Measurements from ENCODE around the gene VAPA.

The VAPA gene

DNA sequence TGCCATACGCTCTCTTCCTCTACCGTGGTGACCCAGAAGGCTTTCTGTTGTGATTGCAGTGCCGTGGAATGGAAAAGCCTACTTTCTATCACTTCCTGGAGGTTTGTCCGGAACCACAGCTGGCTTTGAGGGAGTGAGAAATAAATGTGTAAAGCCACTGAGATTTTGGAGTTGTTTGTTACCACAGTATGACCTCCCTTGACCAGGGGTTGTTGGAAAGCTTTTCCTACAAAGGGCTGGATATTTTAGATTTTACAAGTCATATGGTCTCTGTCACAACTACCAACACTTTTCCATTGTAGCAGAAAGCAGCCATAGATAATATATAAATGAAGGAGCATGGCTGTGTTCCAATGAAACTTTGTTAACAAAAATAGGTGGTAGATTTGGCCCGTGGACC, 70.3 kb downstream of the VAPA start:
- no peak for DNase-seq

DNA sequence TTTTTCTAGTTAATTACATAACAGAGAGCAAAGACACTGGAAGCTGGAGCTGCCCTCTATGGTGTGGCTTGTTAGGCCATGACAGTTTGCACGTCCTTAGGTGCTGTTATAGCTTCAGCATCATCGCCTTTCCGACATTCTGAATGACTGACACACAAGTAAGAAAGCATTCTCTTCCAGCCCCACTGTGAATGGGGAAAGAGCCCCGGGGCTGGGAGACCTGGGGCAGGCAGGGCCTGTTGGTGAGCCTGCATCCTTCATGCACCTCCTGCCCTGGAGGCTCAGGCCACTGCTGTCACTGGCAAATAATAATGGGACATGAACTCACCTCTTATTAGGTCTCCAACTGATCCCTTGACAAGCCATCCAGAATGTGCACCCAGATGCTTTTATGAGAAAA, 71.8 kb downstream of the VAPA start:
- no peak for DNase-seq

DNA sequence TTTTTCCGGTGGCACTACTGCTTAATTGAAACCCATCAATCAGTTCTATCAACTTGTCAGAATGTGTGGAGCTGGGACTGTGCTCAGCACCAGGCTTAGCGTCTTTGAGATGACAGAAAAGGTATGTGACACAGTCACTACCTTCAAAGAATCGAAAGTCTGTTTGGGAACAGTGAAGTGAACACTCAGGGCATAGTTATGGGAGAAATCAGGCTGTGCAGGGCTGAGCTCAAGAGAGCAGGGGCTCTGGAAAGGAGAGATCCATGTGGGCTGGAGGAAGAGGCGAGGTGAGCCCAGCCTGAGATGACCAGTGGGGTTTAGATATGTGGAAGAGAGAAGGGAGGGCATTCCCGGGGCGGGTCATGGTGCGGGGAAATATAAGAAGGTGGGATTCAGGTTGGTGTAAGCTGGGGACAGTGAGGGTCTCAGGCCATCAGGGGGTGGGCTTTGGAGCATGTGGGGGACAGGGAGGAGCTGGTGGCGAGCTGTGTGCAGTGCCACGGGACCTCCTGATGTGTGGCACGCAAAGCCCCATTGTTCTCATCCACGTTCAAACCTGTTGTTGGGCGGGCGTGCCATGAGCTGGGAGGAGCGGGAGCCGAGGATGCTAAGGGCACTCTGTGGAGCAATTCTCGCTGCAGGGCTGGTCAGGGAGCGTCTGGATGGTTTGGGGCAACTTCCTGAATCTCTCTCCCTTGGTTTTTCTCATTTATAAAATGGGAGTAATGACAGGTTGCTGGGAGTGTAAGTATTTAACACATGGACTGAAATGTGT, 72.5 kb downstream of the VAPA start:
- DNase-seq, result no peak

GRCh38 chr18:9987345-9987744, 73.5 kb downstream of the VAPA start:
- no peak for DNase-seq

- DNase-seq, result peak; percentile 80
Measured at GRCh38 chr18:9987931-9988330, 74.1 kb downstream of the VAPA start.

- DNase-seq, result no peak
Measured at GRCh38 chr18:9988665-9989064, 74.8 kb downstream of the VAPA start.

GRCh38 chr18:9989481-9989880, 75.7 kb downstream of the VAPA start:
- DNase-seq, result no peak

- no peak for DNase-seq
Measured at GRCh38 chr18:9991011-9992000, 77.5 kb downstream of the VAPA start.

GRCh38 chr18:9992300-9992972, 78.6 kb downstream of the VAPA start:
- DNase-seq, result no peak

- DNase-seq, result no peak
Measured at GRCh38 chr18:9992973-9993520, 79.2 kb downstream of the VAPA start.

DNA sequence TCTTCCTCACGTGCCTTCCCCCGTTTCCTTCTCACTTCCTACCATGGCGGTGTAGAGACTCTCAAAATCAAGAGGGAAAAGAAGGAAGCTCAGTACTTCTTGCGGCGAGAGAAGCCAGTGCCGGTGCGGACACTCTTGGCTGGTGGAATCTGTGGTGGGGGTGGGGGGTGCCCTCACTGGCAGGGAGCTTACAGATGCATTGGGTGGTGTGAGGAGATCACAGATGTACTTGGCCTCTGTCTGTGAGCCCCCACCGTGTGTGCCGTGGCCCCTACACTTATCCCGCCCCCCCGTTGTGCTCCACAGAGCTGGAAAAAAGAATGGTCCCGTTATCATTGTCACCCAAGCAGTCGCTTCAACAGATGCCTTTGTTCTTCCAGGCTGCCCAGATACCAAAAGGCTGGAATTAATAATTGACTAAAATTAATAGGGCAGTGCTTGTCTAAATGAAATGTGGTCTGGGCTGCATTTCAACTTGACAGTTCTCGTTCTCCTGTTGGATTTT, 79.8 kb downstream of the VAPA start:
- DNase-seq, result no peak

GRCh38 chr18:9994026-9994570, 80.3 kb downstream of the VAPA start:
- no peak for DNase-seq

DNA sequence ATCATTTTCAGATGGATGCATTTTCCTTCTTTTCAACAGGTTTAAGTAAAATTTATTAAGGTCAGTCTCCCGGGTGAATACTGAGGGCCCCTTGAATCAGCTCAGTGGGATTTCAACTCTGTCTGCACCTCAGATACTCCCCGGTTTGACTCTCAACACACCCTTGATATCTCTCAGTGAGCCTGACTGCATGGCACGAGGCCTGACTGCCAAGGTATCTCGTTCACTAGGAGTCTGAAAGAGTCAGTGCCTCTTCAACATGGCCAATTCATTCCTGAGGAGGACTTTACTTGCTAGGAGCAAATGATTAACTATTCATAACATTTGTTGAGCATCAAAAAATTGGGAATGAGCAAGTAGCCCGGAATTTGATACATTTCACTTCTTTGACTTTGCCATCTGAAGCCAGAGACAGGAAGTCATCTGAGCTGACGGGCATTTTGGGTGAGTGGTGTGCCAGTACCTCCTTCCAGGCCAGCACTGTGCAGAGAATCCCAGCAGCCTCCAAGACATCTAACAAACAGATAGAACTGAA, 81.0 kb downstream of the VAPA start:
- DNase-seq, result no peak

DNA sequence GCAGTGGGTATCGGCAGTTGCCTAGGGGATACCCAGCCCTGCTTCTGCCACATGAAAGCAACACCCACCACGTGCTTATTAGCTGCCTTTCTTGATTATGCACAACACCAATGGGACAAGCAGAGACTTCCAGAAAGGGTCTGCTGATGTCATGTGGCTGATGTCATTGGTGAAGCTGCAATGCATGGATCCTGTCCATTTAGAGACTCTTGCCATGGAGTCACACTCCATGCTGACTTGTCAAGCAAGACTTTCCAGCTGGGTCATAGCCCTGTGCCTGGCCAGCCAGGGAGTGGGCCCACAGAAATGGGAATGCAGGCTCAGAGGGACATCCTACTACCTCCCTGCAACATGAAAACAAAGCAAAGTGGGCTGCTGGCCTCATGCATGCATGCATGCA, 81.8 kb downstream of the VAPA start:
- DNase-seq, result no peak

GRCh38 chr18:9996094-9996493, 82.3 kb downstream of the VAPA start:
- no peak for DNase-seq

- no peak for DNase-seq
Measured at GRCh38 chr18:9997711-9998110, 83.9 kb downstream of the VAPA start.

GRCh38 chr18:9998330-9998729, 84.5 kb downstream of the VAPA start:
- no peak for DNase-seq

DNA sequence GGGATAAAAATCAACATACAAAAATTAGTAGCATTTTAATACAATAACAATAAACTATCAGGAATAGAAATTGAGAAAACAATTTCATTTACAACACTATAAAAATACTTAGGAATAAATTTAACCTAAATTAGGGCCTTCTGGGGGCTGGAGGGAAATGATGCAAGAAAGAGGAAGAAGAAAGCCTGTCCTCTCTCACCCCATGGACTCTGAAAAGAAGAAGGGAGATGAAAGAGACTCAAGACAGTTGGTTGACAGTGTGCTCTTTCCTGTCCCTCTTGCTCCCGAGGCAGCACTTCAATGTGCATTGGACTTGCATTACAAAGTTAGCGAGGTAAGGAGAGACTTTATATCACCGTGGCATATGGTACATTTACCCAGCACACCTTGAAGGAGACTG, 88.5 kb downstream of the VAPA start:
- no peak for DNase-seq

DNA sequence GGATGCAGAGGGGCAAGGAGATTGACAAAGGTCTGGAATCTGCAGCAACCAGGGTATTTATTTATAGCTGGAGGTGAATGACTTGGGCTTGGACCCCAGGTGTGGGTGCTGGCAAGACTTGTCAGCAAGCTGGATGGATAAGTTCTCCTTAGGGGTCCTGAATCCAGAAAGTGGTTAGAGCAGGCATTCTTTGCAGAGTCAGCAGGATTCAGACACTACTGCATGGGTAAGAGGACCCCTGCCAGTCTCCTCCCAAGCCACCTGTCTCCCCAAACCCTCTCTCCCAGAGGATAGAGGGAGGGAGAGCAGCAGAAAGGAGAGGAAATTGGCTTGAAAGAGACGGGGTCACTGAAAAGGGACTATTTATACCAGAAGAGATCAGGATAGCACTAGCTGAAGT, 89.5 kb downstream of the VAPA start:
- DNase-seq, result no peak

DNA sequence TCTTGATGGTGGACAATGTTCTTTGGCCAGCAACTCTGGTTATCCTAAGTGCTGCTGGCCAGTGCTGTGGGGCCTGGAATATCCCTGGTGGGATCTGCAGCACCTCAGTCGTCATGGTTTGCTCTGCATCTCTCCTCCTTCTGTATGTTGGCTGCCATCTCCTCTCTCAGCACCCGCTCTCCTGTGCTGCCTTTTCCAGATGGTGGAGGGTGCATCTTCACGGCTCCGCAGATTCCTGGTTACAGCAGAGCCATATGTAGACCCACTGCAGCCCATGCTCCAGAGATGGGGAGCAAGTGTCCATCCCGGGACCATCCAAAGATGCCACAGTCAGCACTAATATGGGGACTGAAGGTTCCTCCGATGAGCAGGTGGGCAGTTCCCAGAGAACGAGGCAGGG, 90.0 kb downstream of the VAPA start:
- no peak for DNase-seq

DNA sequence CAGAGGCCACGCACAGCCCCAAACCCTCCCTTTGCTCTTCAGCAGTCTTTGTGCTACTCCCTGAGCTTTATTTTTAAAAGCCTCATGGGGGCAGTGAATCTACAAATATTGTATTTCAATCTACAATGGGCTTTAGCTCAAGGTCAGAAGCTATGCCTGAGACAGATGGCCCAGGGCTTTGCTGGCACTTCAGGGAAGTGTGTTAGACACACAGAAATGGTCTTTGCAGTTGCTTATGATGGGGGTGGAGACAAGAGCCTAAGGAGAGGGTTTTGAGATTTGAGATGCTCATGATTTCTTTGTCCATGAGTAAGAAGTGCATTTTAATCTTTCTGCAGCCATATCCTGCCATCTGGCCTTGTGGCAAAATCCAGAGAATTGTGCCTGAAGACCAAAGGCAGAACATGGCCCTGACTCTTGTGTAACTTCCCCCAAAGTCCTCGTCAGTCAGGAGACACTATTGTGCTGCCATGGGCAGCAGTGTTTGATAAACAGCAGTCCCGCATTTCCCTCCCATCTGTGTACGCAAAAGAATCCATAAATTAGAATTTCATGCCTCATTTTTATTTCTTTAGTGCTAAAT, 92.6 kb downstream of the VAPA start:
- peak; percentile 54 for DNase-seq
